ENCODE measurements around the gene PLCXD3.

- TF ChIP-seq MAX (IDR thresholded peaks at IDR 0.05; ENCODE audit: low read depth, low read length) (no peak), CTCF (IDR thresholded peaks at IDR 0.05; ENCODE audit: low read depth, low read length) (no peak)
These were observed 185.3 kb downstream of the PLCXD3 start for GRCh38 chr5:41325074-41325473.
